ENCODE data around the gene EFCAB6. TPM values are rescaled to one million over a fixed set of nuclear protein-coding genes. Genes with fewer than 3 reads are reported as not detected.

Gene EFCAB6
- total RNA-seq, 1 donor from 2014 or later = 1.1 TPM

DNA sequence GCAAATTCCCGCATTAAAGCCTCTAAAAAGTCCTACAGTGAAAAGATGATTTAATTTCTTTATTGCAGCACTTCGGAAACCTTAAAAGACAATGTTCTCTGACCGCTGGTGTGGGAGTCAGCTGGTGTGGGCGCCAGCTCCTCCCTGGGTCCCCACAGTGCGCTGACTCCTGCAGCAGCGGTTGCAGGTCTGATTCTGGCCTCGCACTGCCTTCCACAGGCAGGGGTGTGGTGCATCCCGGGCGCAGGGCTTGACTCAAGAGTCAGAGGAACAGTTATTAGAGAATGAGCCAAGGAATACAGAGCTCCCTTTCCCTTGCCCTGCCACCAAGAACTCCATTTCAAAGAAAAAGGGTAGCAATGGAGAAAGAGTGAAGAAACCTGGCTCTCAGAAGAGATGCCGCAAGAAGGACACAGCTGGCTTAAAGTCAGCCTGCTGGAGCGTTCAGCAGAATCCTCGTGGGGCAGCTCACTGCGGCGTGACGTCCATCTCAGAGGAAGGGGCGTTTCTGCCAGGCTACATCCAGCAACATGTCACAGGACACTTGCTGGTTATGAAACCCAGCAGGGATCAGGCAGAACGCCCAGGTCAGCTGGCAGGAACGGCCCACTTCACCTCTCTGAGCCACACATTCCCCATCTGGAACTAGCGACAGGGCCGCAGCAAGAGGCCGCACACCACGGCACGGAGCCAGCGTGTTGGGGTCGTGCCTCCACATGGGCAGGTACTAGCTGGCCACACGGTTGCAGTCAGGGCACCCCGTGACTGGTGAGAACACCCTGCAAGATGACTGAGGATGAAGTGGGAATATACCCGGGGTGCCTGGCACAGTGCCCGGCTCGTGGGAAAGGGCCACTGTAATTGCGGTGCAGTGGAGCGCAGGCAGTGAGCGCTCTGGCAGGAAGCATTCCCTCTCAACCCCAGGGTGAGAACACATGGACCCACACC is 18.1 kb upstream of the EFCAB6 start:
- H3K9me3 Mint-ChIP-seq (ENCODE audit: low read depth) = no peaks in the 10 kb centered on the region
- TF ChIP-seq, protein P1, sequence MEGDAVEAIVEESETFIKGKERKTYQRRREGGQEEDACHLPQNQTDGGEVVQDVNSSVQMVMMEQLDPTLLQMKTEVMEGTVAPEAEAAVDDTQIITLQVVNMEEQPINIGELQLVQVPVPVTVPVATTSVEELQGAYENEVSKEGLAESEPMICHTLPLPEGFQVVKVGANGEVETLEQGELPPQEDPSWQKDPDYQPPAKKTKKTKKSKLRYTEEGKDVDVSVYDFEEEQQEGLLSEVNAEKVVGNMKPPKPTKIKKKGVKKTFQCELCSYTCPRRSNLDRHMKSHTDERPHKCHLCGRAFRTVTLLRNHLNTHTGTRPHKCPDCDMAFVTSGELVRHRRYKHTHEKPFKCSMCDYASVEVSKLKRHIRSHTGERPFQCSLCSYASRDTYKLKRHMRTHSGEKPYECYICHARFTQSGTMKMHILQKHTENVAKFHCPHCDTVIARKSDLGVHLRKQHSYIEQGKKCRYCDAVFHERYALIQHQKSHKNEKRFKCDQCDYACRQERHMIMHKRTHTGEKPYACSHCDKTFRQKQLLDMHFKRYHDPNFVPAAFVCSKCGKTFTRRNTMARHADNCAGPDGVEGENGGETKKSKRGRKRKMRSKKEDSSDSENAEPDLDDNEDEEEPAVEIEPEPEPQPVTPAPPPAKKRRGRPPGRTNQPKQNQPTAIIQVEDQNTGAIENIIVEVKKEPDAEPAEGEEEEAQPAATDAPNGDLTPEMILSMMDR (IDR thresholded peaks at IDR 0.05) = no peak
- peaks cover 47% of the 10 kb centered on the region for H3K4me1 Mint-ChIP-seq (ENCODE audit: low read depth)
- peak; percentile 84 for DNase-seq (ENCODE audit: low spot score)
- no peaks in the 10 kb centered on the region for H3K36me3 Mint-ChIP-seq (ENCODE audit: low read depth)
- peak overlapping the region; percentile 61 for H3K27ac Mint-ChIP-seq (ENCODE audit: unreplicated experiment)
- no peak overlapping the region for H3K4me3 Mint-ChIP-seq (ENCODE audit: unreplicated experiment)
- H3K27me3 Mint-ChIP-seq (ENCODE audit: low read depth) = no peaks in the 10 kb centered on the region

DNA sequence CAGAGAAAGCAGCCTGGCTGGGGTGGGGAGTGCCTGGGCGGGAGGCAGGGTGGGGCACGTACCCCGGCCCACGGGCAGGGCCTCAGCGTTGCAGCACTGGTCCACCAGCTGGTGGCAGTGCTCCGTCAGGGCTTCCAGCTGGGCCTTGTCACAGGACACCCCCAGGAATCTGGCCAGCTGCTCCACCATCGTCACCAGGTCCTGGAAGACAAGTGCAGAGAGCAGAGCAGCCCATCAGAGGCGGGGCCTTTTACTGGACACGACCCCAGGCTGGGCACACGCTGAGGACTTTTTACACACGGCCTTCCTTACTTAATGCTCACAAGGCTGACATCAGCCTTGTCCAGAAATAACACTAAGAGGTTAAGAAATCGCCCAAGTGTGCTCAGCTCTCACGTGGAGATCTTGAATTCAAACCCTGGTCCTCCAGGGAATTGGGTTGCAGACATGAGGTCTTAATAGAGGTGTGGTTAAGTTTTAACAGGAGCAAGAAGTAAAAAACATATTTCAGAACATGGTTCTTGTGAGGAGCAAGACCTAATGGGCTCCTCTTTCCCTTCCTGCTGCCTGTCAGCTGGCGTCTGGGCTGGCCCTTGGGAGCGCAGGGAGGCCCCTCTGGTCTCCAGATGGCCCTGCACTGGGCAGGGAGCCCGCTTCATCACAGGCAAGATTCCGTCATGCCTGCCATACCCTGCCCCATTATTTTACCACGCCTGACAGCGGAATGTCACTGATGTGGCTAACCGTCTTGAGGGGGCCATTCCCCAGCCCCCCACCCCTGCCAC is 17.1 kb upstream of the EFCAB6 start:
- Mint-ChIP-seq H3K27ac (ENCODE audit: unreplicated experiment) (peak overlapping the region; percentile 67), H3K9me3 (ENCODE audit: low read depth) (no peaks in the 10 kb centered on the region), H3K4me1 (ENCODE audit: low read depth) (peaks cover 47% of the 10 kb centered on the region), H3K36me3 (ENCODE audit: low read depth) (no peaks in the 10 kb centered on the region), H3K4me3 (ENCODE audit: unreplicated experiment) (no peak overlapping the region), H3K27me3 (ENCODE audit: low read depth) (no peaks in the 10 kb centered on the region)
- TF ChIP-seq, protein P1 (IDR thresholded peaks at IDR 0.05) = peak; percentile 61
- DNase-seq (ENCODE audit: low spot score) = no peak

DNA sequence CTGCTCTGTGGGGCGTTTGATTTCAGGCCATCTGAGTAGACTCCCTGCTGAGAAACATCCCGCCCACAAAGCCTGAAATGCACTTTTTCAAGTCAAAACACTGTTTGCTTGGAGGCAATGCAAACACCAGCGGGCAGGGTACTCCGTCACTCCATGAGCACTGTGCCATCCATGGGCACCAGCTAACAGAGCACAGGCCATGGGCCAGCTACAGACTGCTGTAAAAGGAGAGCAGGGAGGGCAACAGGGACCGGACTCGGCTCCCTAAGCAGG is 16.6 kb upstream of the EFCAB6 start:
- H3K27me3 Mint-ChIP-seq (ENCODE audit: low read depth) = no peaks in the 10 kb centered on the region
- TF ChIP-seq, protein P1 (IDR thresholded peaks at IDR 0.05) = no peak
- no peaks in the 10 kb centered on the region for H3K9me3 Mint-ChIP-seq (ENCODE audit: low read depth)
- no peak overlapping the region for H3K4me3 Mint-ChIP-seq (ENCODE audit: unreplicated experiment)
- peaks cover 47% of the 10 kb centered on the region for H3K4me1 Mint-ChIP-seq (ENCODE audit: low read depth)
- no peaks in the 10 kb centered on the region for H3K36me3 Mint-ChIP-seq (ENCODE audit: low read depth)
- DNase-seq (ENCODE audit: low spot score) = no peak
- H3K27ac Mint-ChIP-seq (ENCODE audit: unreplicated experiment) = peak overlapping the region; percentile 23

DNA sequence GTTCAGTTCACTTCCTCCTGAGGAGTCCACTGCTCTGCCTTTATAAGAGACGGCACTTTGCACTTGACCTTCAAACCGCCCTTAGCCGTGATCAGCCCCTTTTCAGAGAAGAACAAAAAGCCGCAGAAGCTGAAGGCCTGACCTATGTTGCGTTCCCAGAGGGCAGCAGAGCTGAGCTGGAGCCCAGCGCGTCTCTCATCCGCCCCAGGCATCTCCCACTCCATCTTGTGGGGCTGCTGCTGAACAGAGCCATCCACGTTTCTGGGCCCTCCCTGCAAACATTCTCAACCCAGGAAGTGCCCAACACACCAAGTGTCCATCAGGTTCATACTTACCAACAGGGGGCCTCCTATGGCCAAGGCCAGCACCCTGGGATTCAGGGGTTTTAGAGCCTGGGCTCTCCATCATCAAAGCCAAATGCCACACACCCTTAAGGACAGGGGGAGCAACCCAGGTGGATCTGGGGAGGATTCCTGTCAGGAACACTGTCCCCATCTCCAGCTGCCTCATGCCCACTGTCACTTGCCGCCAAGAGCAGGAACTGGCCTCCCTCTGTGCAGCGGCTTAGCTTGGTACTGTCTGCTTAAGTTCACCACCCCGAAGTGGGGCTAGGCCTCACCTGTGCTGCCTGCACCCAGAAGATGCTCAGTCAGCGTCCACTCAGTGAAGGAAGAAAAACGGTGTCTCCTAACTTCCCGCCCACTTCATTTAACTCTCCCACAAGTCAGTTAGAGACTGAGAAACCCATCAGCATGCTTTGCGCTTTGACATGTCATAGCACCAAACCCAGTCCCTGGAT is 16.0 kb upstream of the EFCAB6 start:
- no peaks in the 10 kb centered on the region for H3K36me3 Mint-ChIP-seq (ENCODE audit: low read depth)
- TF ChIP-seq, protein P1 (IDR thresholded peaks at IDR 0.05) = no peak
- no peak for DNase-seq (ENCODE audit: low spot score)
- peaks cover 51% of the 10 kb centered on the region for H3K4me1 Mint-ChIP-seq (ENCODE audit: low read depth)
- H3K4me3 Mint-ChIP-seq (ENCODE audit: unreplicated experiment) = no peak overlapping the region
- H3K27me3 Mint-ChIP-seq (ENCODE audit: low read depth) = no peaks in the 10 kb centered on the region
- no peaks in the 10 kb centered on the region for H3K9me3 Mint-ChIP-seq (ENCODE audit: low read depth)
- H3K27ac Mint-ChIP-seq (ENCODE audit: unreplicated experiment) = peak overlapping the region; percentile 23

Data from chondrocyte (in vitro differentiated cells).